Fibroblast of the aortic adventitia (primary cell): ENCODE data around the gene NMNAT2. TPM values are rescaled to one million over a fixed set of nuclear protein-coding genes. Genes with fewer than 3 reads are reported as not detected.

Experiments used
- DNase-seq: peaks from one replicate; pipeline ENCODE4 v3.0.0-alpha.2; 2010; ENCODE audit warnings: low read depth
- H3K4me3 ChIP-seq: 2 replicates; pipeline ENCODE4 v1.5.1; 2011; ENCODE audit warnings: low read depth, mild to moderate bottlenecking, control low read depth, low read length, moderate library complexity
- total RNA-seq: library from RNA; depleted of rRNA; stranded (reverse); fragments of >200 nt; gene quantifications from 2 replicates; pipeline ENCODE4 v1.2.3, GENCODE V29; 2012; ENCODE audit warnings: low replicate concordance
- TF ChIP-seq, protein P1 (sequence below): IDR thresholded peaks from 2 replicates; pipeline ENCODE4 v1.5.1; 2011; ENCODE audit warnings: mild to moderate bottlenecking, low read length, control low read depth, inconsistent platforms; ENCODE audit not compliant: insufficient read depth

NMNAT2 gene
- total RNA-seq, 1 donor = 3.4 TPM

DNA sequence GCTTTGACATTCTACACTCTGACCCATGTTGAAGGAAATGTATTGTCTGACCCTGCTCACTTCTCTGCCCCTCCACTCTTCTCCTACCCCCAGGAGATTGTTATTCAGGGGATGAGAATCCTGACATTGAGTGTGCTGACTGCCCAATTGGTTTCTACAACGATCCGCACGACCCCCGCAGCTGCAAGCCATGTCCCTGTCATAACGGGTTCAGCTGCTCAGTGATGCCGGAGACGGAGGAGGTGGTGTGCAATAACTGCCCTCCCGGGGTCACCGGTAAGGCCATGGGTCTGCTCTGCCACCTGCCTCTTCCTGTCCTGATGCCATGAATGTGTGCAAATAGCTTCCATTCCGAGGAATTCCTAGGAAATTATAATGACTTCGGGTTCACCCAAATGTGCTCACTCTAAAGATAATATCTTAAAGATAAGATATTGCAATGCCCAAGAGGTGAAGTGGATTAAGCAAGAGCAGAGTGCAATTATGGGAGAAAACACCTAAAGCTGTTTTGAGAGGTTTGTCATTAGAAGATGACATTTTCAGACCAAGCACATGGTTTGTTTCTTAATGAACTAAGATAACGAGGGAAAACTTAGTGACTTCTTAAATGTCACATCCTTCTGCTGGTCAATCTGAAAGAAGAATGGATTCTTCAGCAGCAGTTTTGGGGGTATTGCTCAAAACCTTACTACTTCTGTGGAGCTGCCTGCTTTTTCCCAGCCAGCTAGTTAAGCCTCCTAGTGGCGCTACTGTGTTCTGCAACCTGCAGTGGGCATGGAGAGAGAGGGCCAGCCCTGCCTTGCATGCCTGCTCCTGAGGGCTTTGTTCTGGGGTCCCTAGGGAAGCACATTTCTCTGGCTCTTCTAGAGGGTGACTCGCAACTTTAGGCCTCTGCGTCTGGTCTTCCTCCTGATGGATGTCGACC lies 190.5 kb downstream of the NMNAT2 start:
- no peak overlapping the region for H3K4me3 ChIP-seq
- DNase-seq = peak; percentile 60
- TF ChIP-seq, protein P1, sequence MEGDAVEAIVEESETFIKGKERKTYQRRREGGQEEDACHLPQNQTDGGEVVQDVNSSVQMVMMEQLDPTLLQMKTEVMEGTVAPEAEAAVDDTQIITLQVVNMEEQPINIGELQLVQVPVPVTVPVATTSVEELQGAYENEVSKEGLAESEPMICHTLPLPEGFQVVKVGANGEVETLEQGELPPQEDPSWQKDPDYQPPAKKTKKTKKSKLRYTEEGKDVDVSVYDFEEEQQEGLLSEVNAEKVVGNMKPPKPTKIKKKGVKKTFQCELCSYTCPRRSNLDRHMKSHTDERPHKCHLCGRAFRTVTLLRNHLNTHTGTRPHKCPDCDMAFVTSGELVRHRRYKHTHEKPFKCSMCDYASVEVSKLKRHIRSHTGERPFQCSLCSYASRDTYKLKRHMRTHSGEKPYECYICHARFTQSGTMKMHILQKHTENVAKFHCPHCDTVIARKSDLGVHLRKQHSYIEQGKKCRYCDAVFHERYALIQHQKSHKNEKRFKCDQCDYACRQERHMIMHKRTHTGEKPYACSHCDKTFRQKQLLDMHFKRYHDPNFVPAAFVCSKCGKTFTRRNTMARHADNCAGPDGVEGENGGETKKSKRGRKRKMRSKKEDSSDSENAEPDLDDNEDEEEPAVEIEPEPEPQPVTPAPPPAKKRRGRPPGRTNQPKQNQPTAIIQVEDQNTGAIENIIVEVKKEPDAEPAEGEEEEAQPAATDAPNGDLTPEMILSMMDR = peak; percentile 85

DNA sequence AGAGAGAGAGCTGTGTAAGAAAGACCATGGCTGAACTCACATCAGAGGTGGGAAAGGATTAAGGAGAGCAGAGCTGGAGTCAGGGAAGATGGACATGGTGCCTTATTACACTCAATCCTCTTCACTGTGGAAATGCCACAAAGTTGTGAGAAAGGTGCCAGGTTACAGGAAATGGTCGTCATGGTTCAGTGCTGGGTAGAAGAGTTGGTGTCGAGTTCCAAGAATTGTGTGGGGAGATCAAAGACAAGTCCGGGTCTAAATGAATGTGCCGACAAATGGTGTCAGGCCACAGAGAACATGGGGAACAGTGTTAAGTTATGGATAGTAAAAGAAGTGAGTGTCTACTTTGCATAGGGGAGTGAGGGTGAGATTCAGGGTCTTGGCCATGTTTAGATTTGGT lies 191.2 kb downstream of the NMNAT2 start:
- no peak for DNase-seq
- TF ChIP-seq, protein P1 = no peak
- H3K4me3 ChIP-seq = no peak overlapping the region

DNA sequence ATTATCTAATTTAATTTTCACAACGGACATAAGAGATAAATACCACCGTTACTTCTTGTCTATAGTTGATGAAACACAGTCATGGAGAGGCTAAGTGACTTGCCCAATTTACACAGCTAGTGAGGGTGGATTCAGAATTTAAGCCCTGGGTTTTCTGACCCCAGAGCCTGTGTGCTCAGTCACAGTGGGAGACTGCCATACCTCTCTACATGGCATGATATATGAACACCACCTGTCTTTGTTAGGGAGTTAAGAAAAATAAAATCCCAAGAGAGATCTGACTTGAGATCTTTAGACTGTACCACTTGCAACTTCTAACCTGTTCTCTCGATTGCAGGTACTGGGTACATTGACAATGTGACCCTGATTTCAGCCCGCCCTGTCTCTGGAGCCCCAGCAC lies 191.8 kb downstream of the NMNAT2 start:
- no peak for DNase-seq
- TF ChIP-seq, protein P1 = no peak
- H3K4me3 ChIP-seq = no peak overlapping the region

DNA sequence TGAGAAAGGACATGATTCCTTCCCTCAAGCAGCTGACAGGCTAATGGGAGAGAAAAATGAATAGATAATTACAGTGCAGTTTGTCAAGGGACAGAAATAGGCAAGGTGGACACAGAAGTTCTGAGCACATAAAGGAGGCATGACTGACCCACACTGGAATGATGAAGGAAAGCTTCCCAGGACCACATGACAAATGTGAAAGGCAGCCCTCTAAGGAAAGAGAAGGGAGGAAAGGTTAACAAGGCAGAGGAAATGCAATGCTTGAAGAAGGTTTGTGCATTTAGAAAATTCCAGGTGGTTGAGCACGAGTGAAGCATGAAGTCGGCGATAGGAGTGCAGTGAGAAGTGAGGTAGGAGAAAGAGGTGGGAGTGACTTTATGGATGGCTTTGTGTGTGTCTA lies 194.7 kb downstream of the NMNAT2 start:
- H3K4me3 ChIP-seq = no peak overlapping the region
- TF ChIP-seq, protein P1 = no peak
- DNase-seq = no peak

DNA sequence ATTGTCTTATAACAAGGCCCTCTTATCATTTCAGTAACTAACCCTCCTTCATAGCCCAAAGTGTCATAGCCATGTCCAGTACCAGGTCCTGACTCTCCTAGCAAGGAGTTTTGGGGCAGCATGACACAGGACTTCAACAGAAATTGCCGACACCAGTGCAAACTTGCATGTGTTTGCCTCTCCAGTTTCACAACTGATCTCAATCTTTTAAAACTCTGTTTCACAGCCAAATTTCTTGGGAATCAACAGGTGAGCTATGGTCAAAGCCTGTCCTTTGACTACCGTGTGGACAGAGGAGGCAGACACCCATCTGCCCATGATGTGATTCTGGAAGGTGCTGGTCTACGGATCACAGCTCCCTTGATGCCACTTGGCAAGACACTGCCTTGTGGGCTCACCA lies 195.3 kb downstream of the NMNAT2 start:
- TF ChIP-seq, protein P1 = no peak
- no peak for DNase-seq

DNA sequence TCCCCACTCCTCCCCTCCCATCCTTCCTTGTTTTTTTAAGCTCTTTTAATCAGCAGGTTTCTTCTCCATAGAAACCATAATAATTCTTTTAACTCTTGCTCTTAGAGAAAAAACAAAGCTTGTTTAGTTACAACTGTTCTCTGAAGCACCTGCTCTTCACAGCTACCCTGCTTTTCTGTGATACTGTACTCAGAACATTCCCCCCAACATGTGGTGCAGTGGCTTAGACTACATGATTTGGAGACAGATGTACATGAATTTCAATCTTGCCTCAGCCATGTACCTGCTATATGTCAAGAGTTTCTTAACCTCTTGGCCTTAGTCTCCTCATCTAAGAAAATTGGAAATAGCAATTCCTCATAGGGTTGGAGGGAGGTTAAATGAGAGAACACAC lies 198.6 kb downstream of the NMNAT2 start:
- H3K4me3 ChIP-seq = no peak overlapping the region
- no peak for DNase-seq
- TF ChIP-seq, protein P1 = no peak

More for the DNA sequence above, 195.3 kb downstream of the NMNAT2 start:
- no peak overlapping the region for H3K4me3 ChIP-seq
